Breast epithelium (tissue), 3 donors: Measurements from ENCODE around the gene SAMD14.

Experiments used
- CTCF ChIP-seq, 3 donors: fragments of 450-650 bp; IDR thresholded peaks; one replicate each; pipeline ENCODE4 v1.5.1; 2016 to 2017; ENCODE audit warnings: antibody characterized with exemption in 3 of 3, mild to moderate bottlenecking in 3 of 3, moderate library complexity in 3 of 3
- POLR2A ChIP-seq: fragments of 450-650 bp; IDR thresholded peaks from one replicate; pipeline ENCODE4 v1.6.1; 2016; ENCODE audit warnings: antibody characterized with exemption, mild to moderate bottlenecking, moderate library complexity
- POLR2AphosphoS5 ChIP-seq, 3 donors: sonication (generic); formaldehyde crosslinking; IDR thresholded peaks; one replicate each; pipeline ENCODE4 v1.6.1; 2017; ENCODE audit warnings: antibody characterized with exemption in 3 of 3

- TF ChIP-seq CTCF (IDR thresholded peaks at IDR 0.05): no peak
- TF ChIP-seq POLR2A: no peak
- no peak for TF ChIP-seq POLR2AphosphoS5 (IDR thresholded peaks at IDR 0.05)
These were observed 15.6 kb downstream of the SAMD14 start for GRCh38 chr17:50114401-50114800.
